Keratinocyte (primary cell): ENCODE results near the gene RTP5. TPM values are rescaled to one million over a fixed set of nuclear protein-coding genes. Genes with fewer than 3 reads are reported as not detected.
A peak's percentile ranks its signal among the peaks of the same experiment; 100 is the strongest.

Experiments
- DNase-seq: peaks from one replicate; pipeline ENCODE4 v3.0.0-alpha.2; 2011; ENCODE audit warnings: low read depth, missing footprints, low spot score
- FAIRE-seq: peaks from 2 replicates; lab custom pipeline; 2011; peaks lifted over from hg19 to GRCh38; lab: Jason Lieb, UNC
- H2AFZ ChIP-seq: 2 replicates; pipeline ENCODE4 v1.6.0; 2012; ENCODE audit warnings: low read length, control low read depth, inconsistent platforms; ENCODE audit not compliant: control insufficient read depth
- H3K27ac ChIP-seq: 2 replicates; pipeline ENCODE4 v1.5.1; 2011; ENCODE audit warnings: low read length; ENCODE audit not compliant: control insufficient read depth, insufficient read depth
- H3K27me3 ChIP-seq: 3 replicates; pipeline ENCODE4 v1.6.0; 2011; ENCODE audit warnings: low read length; ENCODE audit not compliant: control insufficient read depth, insufficient read depth; ENCODE audit errors: extremely low read depth
- H3K36me3 ChIP-seq, 2 experiments: 2 replicates in 1 of 2; 3 replicates in 1 of 2; pipeline ENCODE4 v1.5.1; 2011; ENCODE audit warnings: low read length in 2 of 2, mild to moderate bottlenecking in 1 of 2; ENCODE audit not compliant: control insufficient read depth in 2 of 2, insufficient read depth in 2 of 2; ENCODE audit errors: extremely low read depth in 1 of 2
- H3K4me1 ChIP-seq: 3 replicates; pipeline ENCODE4 v1.5.1; 2011; ENCODE audit warnings: low read length; ENCODE audit not compliant: control insufficient read depth, insufficient read depth; ENCODE audit errors: extremely low read depth
- H3K4me2 ChIP-seq: 3 replicates; pipeline ENCODE4 v1.6.0; 2011; ENCODE audit warnings: low read depth, low read length; ENCODE audit not compliant: control insufficient read depth, insufficient read depth; ENCODE audit errors: extremely low read depth
- H3K4me3 ChIP-seq, 3 experiments: fragments of 200-600 bp in 1 of 3; sonication (generic) in 1 of 3; 2 replicates in 2 of 3; 3 replicates in 1 of 3; pipeline ENCODE4 v1.5.1; 2011 to 2016; ENCODE audit warnings: low read length in 3 of 3, mild to moderate bottlenecking in 3 of 3, control low read depth in 2 of 3, inconsistent platforms in 1 of 3, low read depth in 1 of 3, mixed read lengths in 1 of 3, mixed run types in 1 of 3, moderate library complexity in 1 of 3; ENCODE audit not compliant: control insufficient read depth in 2 of 3, insufficient read depth in 2 of 3; ENCODE audit errors: extremely low read depth in 1 of 3
- H3K79me2 ChIP-seq: 2 replicates; pipeline ENCODE4 v1.6.0; 2012; ENCODE audit warnings: low read length; ENCODE audit not compliant: control insufficient read depth, insufficient read depth
- H3K9ac ChIP-seq: 3 replicates; pipeline ENCODE4 v1.6.0; 2011; ENCODE audit warnings: low read length; ENCODE audit not compliant: control insufficient read depth, insufficient read depth; ENCODE audit errors: extremely low read depth
- H3K9me1 ChIP-seq: 3 replicates; pipeline ENCODE4 v1.6.0; 2011; ENCODE audit warnings: low read length; ENCODE audit not compliant: control insufficient read depth, insufficient read depth; ENCODE audit errors: extremely low read depth
- H3K9me3 ChIP-seq: 2 replicates; pipeline ENCODE4 v1.5.1; 2012; ENCODE audit warnings: low read depth, low read length; ENCODE audit not compliant: control insufficient read depth
- H4K20me1 ChIP-seq: 3 replicates; pipeline ENCODE4 v1.6.0; 2011; ENCODE audit warnings: low read length; ENCODE audit not compliant: control insufficient read depth, insufficient read depth; ENCODE audit errors: extremely low read depth
- EZH2 ChIP-seq: IDR thresholded peaks from one replicate; pipeline ENCODE4 v1.6.1; 2012; ENCODE audit warnings: inconsistent platforms, mild to moderate bottlenecking, low read length, moderate library complexity
- dilution Hi-C: fragments of 300-500 bp; cut with MboI; formaldehyde crosslinking; loops from one replicate; pipeline ENCODE4 v1.7.0; 2020; ENCODE audit warnings: low sequenced_read_pairs; ENCODE audit not compliant: extremely low pct_ligation_motif_present
- polyA plus RNA-seq, 5 experiments: library from polyadenylated mRNA; depleted of rRNA in 3 of 5; stranded (reverse) in 3 of 5; stranded (forward) in 1 of 5; unstranded in 1 of 5; fragments of >200 nt; gene quantifications; 1 replicate in 1 of 5; 2 replicates in 3 of 5; 3 replicates in 1 of 5; pipeline versions ENCODE4 v1.2.1 to v1.2.3, GENCODE V29; 2011 to 2012; ENCODE audit warnings: missing spikeins in 2 of 5, low read depth in 1 of 5, low replicate concordance in 1 of 5
- TF ChIP-seq, protein P1 (sequence below), 3 experiments: IDR thresholded peaks in 1 of 3; conservative IDR thresholded peaks in 1 of 3; optimal IDR thresholded peaks in 1 of 3; 2 replicates in 2 of 3; 3 replicates in 1 of 3; pipeline versions ENCODE3 to v1.5.1; 2011; ENCODE audit warnings: low read length in 3 of 3, mild to moderate bottlenecking in 3 of 3, moderate library complexity in 2 of 3, control low read depth in 1 of 3, inconsistent platforms in 1 of 3; ENCODE audit not compliant: insufficient read depth in 2 of 3; ENCODE audit errors: extremely low read depth in 1 of 3

Gene RTP5
- polyA plus RNA-seq, 1 donor (not counting 4 experiments of a cell fraction or from before 2014, with no cell fraction given), result not detected

- Histone ChIP-seq H2AFZ (no peak overlapping the region), H4K20me1 (no peaks in the 10 kb centered on the region), H3K4me2 (no peak overlapping the region), H3K4me3 (no peak overlapping the region), H3K9me1 (no peaks in the 10 kb centered on the region), H3K36me3 (no peaks in the 10 kb centered on the region), H3K79me2 (no peaks in the 10 kb centered on the region), H3K4me1 (peaks cover 11% of the 10 kb centered on the region), H3K27ac (no peak overlapping the region), H3K27me3 (no peaks in the 10 kb centered on the region), H3K9me3 (no peaks in the 10 kb centered on the region), H3K9ac (no peak overlapping the region)
- TF ChIP-seq, protein P1, sequence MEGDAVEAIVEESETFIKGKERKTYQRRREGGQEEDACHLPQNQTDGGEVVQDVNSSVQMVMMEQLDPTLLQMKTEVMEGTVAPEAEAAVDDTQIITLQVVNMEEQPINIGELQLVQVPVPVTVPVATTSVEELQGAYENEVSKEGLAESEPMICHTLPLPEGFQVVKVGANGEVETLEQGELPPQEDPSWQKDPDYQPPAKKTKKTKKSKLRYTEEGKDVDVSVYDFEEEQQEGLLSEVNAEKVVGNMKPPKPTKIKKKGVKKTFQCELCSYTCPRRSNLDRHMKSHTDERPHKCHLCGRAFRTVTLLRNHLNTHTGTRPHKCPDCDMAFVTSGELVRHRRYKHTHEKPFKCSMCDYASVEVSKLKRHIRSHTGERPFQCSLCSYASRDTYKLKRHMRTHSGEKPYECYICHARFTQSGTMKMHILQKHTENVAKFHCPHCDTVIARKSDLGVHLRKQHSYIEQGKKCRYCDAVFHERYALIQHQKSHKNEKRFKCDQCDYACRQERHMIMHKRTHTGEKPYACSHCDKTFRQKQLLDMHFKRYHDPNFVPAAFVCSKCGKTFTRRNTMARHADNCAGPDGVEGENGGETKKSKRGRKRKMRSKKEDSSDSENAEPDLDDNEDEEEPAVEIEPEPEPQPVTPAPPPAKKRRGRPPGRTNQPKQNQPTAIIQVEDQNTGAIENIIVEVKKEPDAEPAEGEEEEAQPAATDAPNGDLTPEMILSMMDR (optimal IDR thresholded peaks at IDR 0.05 in 1 of 3, IDR thresholded peaks at IDR 0.05 in 1 of 3, conservative IDR thresholded peaks at IDR 0.05 in 1 of 3; ENCODE audit: extremely low read depth in 1 of 3, insufficient read depth in 2 of 3, low read length in 3 of 3), result peak; percentile 49 to 87 (median 80)
- no peak for TF ChIP-seq EZH2
- FAIRE-seq (no peak), DNase-seq (no peak)
- dilution Hi-C loops, result no loop called here
These were observed 8.8 kb downstream of the RTP5 start for GRCh38 chr2:241877989-241878970.

DNA sequence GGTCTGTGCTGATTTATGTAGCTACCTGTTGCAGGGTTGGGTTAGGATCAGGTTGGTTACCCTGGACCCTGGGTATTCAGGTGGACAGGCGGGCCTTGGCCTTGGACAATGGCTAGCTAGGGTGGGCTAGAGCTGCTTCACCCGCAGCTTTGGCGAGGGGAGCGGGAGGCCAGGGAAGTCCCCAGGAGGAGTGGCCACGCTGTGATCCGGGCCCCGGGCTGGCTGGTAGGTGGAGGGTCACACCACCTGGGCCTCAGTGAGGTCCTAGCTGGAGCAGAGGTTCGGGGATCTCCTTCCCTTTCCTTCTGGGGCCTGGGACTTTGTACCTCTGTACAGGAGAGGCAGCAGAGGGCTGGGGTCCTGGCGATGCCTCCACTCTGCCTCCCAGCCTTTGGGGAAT lies 9.8 kb downstream of the RTP5 start:
- Histone ChIP-seq H3K9ac (no peak overlapping the region), H3K27me3 (no peaks in the 10 kb centered on the region), H3K27ac (no peak overlapping the region), H3K4me2 (no peak overlapping the region), H3K4me3 (no peak overlapping the region), H3K9me3 (no peaks in the 10 kb centered on the region), H4K20me1 (no peaks in the 10 kb centered on the region), H3K79me2 (no peaks in the 10 kb centered on the region), H3K36me3 (no peaks in the 10 kb centered on the region), H3K4me1 (peaks cover 11% of the 10 kb centered on the region), H3K9me1 (no peaks in the 10 kb centered on the region), H2AFZ (no peak overlapping the region)
- DNase-seq (no peak), FAIRE-seq (no peak)
- no peak for TF ChIP-seq EZH2
- TF ChIP-seq, protein P1 (optimal IDR thresholded peaks at IDR 0.05 in 1 of 3, IDR thresholded peaks at IDR 0.05 in 1 of 3, conservative IDR thresholded peaks at IDR 0.05 in 1 of 3; ENCODE audit: extremely low read depth in 1 of 3, insufficient read depth in 2 of 3, low read length in 3 of 3), result no peak
- dilution Hi-C loops, result no loop called here
